DND-41 (cell line): ENCODE data around the gene PYM1.
"Not testable (repeated sequence)": the region's sequence is repeated elsewhere in the genome, so short reads cannot be mapped to it uniquely, and the experiment has no call there.

ENCODE experiments used
- ATAC-seq: fragments of 200-7000 bp; cut with Tn5 transposase; 3 replicates; pipeline ENCODE4 v1.9.1; 2021; ENCODE audit warnings: low read depth; ENCODE audit not compliant: insufficient read depth
- DNase-seq: peaks from one replicate; pipeline ENCODE4 v3.0.0-alpha.2; 2020
- H2AFZ ChIP-seq: 2 replicates; pipeline ENCODE4 v1.6.0; 2012; ENCODE audit warnings: low read depth, low read length
- H3K27ac ChIP-seq: 2 replicates; pipeline ENCODE4 v1.5.1; 2012; ENCODE audit warnings: low read length, inconsistent platforms
- H3K27me3 ChIP-seq: fragments of 200-600 bp; sonication (generic); 2 replicates; pipeline ENCODE4 v1.6.0; 2012; ENCODE audit warnings: low read length, mild to moderate bottlenecking, inconsistent platforms; ENCODE audit not compliant: insufficient read depth, poor library complexity
- H3K36me3 ChIP-seq: 2 replicates; pipeline ENCODE4 v1.5.1; 2012; ENCODE audit warnings: low read length, inconsistent platforms; ENCODE audit not compliant: insufficient read depth
- H3K4me1 ChIP-seq: 2 replicates; pipeline ENCODE4 v1.5.1; 2012; ENCODE audit warnings: mild to moderate bottlenecking, low read length; ENCODE audit not compliant: insufficient read depth
- H3K4me2 ChIP-seq: 2 replicates; pipeline ENCODE4 v1.6.0; 2012; ENCODE audit warnings: mild to moderate bottlenecking, moderate library complexity, low read length, inconsistent platforms; ENCODE audit not compliant: insufficient read depth
- H3K4me3 ChIP-seq, 2 experiments: fragments of 200-600 bp in 1 of 2; shearing (Covaris generic) in 1 of 2; 2 replicates each; pipeline ENCODE4 v1.5.1; 2012 to 2016; ENCODE audit warnings: inconsistent platforms in 2 of 2, low read length in 2 of 2, mild to moderate bottlenecking in 2 of 2, low read depth in 1 of 2, moderate library complexity in 1 of 2
- H3K79me2 ChIP-seq: 2 replicates; pipeline ENCODE4 v1.6.0; 2012; ENCODE audit warnings: low read length, inconsistent platforms; ENCODE audit not compliant: insufficient read depth
- H3K9ac ChIP-seq: 2 replicates; pipeline ENCODE4 v1.6.0; 2012; ENCODE audit warnings: low read depth, mild to moderate bottlenecking, inconsistent platforms, low read length, moderate library complexity
- H3K9me3 ChIP-seq: 2 replicates; pipeline ENCODE4 v1.5.1; 2012; ENCODE audit warnings: low read length, moderate library complexity, mild to moderate bottlenecking, inconsistent platforms; ENCODE audit not compliant: insufficient read depth, severe bottlenecking
- H4K20me1 ChIP-seq: 2 replicates; pipeline ENCODE4 v1.6.0; 2012; ENCODE audit warnings: low read length; ENCODE audit not compliant: insufficient read depth
- EZH2 ChIP-seq: IDR thresholded peaks from 3 replicates; pipeline ENCODE4 v1.6.1; 2012; ENCODE audit warnings: borderline replicate concordance, low read depth, mild to moderate bottlenecking, moderate library complexity, low read length, inconsistent platforms; ENCODE audit not compliant: severe bottlenecking
- TF ChIP-seq, protein P1 (sequence below): IDR thresholded peaks from 2 replicates; pipeline ENCODE4 v1.5.1; 2012; ENCODE audit warnings: borderline replicate concordance, low read length, moderate library complexity, mild to moderate bottlenecking; ENCODE audit not compliant: poor library complexity, severe bottlenecking; ENCODE audit errors: extremely low read depth

PYM1 gene

GRCh38 chr12:55875704-55876467 lies 51.8 kb downstream of the PYM1 start:
- Histone ChIP-seq H3K27ac (no peak overlapping the region), H3K4me3 (no peak overlapping the region), H3K27me3 (no peaks in the 10 kb centered on the region), H2AFZ (no peak overlapping the region), H3K79me2 (no peaks in the 10 kb centered on the region), H3K9ac (no peak overlapping the region), H3K4me1 (no peaks in the 10 kb centered on the region), H3K36me3 (no peaks in the 10 kb centered on the region), H4K20me1 (no peaks in the 10 kb centered on the region), H3K9me3 (no peaks in the 10 kb centered on the region), H3K4me2 (no peak overlapping the region)
- DNase-seq (no peak), ATAC-seq (no peak)
- no peak for TF ChIP-seq EZH2
- TF ChIP-seq, protein P1, sequence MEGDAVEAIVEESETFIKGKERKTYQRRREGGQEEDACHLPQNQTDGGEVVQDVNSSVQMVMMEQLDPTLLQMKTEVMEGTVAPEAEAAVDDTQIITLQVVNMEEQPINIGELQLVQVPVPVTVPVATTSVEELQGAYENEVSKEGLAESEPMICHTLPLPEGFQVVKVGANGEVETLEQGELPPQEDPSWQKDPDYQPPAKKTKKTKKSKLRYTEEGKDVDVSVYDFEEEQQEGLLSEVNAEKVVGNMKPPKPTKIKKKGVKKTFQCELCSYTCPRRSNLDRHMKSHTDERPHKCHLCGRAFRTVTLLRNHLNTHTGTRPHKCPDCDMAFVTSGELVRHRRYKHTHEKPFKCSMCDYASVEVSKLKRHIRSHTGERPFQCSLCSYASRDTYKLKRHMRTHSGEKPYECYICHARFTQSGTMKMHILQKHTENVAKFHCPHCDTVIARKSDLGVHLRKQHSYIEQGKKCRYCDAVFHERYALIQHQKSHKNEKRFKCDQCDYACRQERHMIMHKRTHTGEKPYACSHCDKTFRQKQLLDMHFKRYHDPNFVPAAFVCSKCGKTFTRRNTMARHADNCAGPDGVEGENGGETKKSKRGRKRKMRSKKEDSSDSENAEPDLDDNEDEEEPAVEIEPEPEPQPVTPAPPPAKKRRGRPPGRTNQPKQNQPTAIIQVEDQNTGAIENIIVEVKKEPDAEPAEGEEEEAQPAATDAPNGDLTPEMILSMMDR = no peak

- H3K4me1 ChIP-seq = no peaks in the 10 kb centered on the region
- no peaks in the 10 kb centered on the region for H3K9me3 ChIP-seq
- no peak overlapping the region for H3K9ac ChIP-seq
- H3K79me2 ChIP-seq = no peaks in the 10 kb centered on the region
- H2AFZ ChIP-seq = no peak overlapping the region
- no peak overlapping the region for H3K4me2 ChIP-seq
- ATAC-seq = no peak
- TF ChIP-seq EZH2 = no peak
- TF ChIP-seq, protein P1 = no peak
- no peak overlapping the region for H3K4me3 ChIP-seq
- no peaks in the 10 kb centered on the region for H4K20me1 ChIP-seq
- no peaks in the 10 kb centered on the region for H3K27me3 ChIP-seq
- H3K36me3 ChIP-seq = no peaks in the 10 kb centered on the region
- no peak for DNase-seq
- no peak overlapping the region for H3K27ac ChIP-seq
Measured at GRCh38 chr12:55874443-55874842, 53.3 kb downstream of the PYM1 start.

DNA sequence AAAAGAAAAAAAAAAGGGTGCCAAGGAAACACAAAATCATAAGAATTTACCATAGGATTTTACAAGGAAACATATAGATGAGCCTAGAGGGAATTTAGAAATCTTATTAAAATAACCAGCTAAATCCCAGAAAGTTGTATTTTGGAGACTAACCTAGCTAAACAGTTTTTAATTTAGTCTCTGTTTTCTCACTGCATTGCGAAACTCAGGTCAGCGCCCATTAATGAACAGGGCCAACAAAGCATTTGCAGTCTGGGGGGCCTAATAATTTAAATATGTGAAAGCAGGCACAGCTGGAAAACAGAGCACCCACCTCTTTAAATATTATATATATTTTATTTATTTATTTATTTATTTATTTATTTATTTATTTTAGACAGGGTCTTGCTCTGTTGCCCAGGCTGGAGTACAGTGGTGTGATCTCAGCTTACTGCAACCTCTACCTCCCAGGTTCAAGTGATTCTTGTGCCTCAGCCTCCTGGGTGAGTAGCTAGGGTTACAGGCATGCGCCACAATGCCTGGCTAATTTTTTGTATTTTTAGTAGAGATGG lies 61.2 kb downstream of the PYM1 start:
- ATAC-seq, H3K36me3 ChIP-seq: not testable (repeated sequence)

DNA sequence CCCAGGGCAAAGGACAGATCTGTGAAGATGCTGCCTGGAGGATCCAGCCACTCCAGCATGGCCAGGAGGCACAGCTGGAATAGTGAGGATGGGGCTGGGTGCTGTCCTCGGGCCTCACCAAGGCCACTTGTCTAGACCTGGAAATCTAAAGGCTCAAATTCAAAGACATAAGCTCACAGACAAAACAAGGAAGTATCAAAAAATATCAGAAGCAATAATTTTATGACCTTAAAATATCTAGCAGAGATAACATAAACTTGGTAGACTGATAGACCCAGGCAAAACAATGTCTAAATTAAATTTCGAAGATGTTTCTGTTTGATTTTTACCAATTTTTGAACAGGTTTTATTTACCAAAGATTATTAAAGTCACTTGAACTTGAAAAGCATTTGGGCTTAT lies 62.4 kb downstream of the PYM1 start:
- no peak overlapping the region for H3K27ac ChIP-seq
- no peak overlapping the region for H2AFZ ChIP-seq
- no peak overlapping the region for H3K4me3 ChIP-seq
- H3K27me3 ChIP-seq = no peaks in the 10 kb centered on the region
- H3K79me2 ChIP-seq = no peaks in the 10 kb centered on the region
- H3K4me1 ChIP-seq = no peaks in the 10 kb centered on the region
- H3K4me2 ChIP-seq = no peak overlapping the region
- ATAC-seq (no peak), DNase-seq (no peak)
- no peaks in the 10 kb centered on the region for H4K20me1 ChIP-seq
- no peak for TF ChIP-seq EZH2
- TF ChIP-seq, protein P1 = no peak
- no peaks in the 10 kb centered on the region for H3K36me3 ChIP-seq
- no peaks in the 10 kb centered on the region for H3K9me3 ChIP-seq
- no peak overlapping the region for H3K9ac ChIP-seq

More for the DNA sequence above, 61.2 kb downstream of the PYM1 start:
- not testable (repeated sequence) for DNase-seq, H3K27ac ChIP-seq, H4K20me1 ChIP-seq, H3K79me2 ChIP-seq, H2AFZ ChIP-seq, H3K4me2 ChIP-seq, H3K4me3 ChIP-seq, H3K9ac ChIP-seq, H3K4me1 ChIP-seq, H3K9me3 ChIP-seq, H3K27me3 ChIP-seq

GRCh38 chr12:55862931-55863330 lies 64.8 kb downstream of the PYM1 start:
- H4K20me1 ChIP-seq, H3K4me3 ChIP-seq, H3K27ac ChIP-seq, H3K9ac ChIP-seq, ATAC-seq, H3K4me1 ChIP-seq, H3K9me3 ChIP-seq, DNase-seq, H3K4me2 ChIP-seq, H3K79me2 ChIP-seq, H3K27me3 ChIP-seq, H2AFZ ChIP-seq, H3K36me3 ChIP-seq: not testable (repeated sequence)
